ENCODE measurements around the gene CCDC170.
A peak's percentile ranks its signal among the peaks of the same experiment; 100 is the strongest.
"Not testable (repeated sequence)": the region's sequence is repeated elsewhere in the genome, so short reads cannot be mapped to it uniquely, and the experiment has no call there.

CCDC170 gene, protein sequence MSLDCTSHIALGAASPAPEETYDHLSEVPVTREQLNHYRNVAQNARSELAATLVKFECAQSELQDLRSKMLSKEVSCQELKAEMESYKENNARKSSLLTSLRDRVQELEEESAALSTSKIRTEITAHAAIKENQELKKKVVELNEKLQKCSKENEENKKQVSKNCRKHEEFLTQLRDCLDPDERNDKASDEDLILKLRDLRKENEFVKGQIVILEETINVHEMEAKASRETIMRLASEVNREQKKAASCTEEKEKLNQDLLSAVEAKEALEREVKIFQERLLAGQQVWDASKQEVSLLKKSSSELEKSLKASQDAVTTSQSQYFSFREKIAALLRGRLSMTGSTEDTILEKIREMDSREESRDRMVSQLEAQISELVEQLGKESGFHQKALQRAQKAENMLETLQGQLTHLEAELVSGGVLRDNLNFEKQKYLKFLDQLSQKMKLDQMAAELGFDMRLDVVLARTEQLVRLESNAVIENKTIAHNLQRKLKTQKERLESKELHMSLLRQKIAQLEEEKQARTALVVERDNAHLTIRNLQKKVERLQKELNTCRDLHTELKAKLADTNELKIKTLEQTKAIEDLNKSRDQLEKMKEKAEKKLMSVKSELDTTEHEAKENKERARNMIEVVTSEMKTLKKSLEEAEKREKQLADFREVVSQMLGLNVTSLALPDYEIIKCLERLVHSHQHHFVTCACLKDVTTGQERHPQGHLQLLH

DNA sequence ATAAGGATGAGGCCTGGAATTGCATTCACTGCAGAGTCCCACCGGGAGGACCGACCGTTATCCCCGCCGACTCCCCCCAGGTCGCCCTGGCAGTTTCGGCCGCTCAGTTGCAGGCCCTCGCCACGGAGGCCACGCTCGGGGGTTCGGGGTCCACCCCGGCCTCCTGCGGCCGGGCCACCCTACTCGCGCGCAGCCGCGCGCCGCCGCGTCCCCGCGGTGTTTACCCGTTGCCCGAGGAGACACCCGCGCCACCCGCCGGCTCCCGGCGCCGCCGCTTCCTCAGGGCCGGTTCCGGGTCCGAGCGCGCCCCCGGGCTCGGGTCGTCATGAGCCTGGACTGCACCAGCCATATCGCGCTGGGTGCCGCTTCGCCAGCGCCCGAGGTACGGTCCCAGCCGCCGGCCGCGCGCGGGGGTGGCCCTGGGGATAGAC lies at the start of gene CCDC170:
Gene CCDC170, plus strand, starts transcription at position 214 of the 431 bp plus-strand sequence. Its CDS starts 112 bp downstream, at position 326.
- no peak for DNase-seq (ENCODE audit: low spot score)

DNA sequence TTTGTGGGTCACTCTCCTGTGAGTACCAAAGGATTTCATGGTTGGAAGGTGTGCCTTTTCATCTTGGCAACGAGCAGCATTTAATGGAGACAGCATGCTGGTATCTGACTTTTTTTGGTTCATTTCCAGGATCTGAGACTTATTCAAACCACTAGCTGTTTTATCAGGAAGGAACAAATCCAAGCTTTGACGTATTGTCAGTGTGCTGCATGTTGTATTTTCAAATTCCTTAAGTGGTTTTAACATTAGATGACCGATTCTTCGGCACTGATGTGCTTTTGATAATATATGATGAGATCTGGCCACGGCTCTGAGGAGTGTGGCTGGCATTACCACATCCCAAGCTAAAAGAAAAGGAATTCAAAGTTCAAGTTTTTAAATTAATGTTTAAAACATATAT lies 48.3 kb upstream of the CCDC170 start:
- DNase-seq (ENCODE audit: low spot score) = no peak

DNA sequence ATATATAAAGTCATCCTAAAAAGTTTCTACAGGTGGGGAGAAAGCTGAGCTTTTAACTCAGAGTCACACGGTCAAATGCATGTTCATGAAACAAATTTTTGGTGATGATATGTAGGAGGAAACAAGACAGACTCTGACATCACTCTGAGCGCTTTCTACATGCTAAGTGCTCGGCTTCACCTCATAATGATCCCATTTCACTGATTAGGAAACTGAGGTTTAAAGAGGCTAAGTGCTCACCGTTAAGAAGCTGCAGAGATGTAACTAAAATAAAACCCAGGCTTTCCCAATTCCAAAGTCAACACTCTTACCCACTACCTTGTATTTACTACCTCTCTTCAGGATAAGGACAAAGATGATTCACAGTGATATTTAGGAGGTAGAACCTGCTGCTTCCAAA lies 46.6 kb upstream of the CCDC170 start:
- DNase-seq (ENCODE audit: low spot score) = no peak

DNA sequence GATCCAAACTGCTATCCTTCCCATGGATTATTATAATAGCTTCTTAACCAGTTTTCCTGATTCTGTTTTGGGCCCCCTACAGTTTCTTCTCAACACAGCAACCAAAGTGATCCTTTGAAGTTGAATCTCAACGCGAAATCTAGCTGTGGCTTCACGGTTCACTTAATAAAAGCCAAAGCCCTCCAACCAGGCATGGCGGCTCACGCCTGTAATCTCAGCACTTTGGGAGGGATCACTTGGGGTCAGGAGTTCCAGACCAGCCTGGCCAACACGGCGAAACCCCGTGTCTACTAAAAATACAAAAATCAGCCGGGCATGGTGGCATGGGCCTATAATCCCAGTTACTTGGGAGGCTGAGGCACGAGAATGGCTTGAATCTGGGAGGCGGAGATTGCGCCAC lies 45.2 kb upstream of the CCDC170 start:
- DNase-seq (ENCODE audit: low spot score) = no peak

DNA sequence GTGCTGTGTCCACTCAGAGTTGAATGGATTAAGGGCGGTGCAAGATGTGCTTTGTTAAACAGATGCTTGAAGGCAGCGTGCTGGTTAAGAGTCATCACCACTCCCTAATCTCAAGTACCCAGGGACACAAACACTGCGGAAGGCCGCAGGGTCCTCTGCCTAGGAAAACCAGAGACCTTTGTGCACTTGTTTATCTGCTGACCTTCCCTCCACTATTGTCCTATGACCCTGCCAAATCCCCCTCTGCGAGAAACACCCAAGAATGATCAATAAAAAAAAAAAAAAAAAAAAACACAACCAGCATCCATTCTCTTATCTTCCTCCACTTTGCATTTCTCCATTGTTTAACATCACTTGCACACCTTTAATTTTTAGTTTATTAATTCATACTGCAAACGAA lies 42.9 kb upstream of the CCDC170 start:
- DNase-seq (ENCODE audit: low spot score) = not testable (repeated sequence)

DNA sequence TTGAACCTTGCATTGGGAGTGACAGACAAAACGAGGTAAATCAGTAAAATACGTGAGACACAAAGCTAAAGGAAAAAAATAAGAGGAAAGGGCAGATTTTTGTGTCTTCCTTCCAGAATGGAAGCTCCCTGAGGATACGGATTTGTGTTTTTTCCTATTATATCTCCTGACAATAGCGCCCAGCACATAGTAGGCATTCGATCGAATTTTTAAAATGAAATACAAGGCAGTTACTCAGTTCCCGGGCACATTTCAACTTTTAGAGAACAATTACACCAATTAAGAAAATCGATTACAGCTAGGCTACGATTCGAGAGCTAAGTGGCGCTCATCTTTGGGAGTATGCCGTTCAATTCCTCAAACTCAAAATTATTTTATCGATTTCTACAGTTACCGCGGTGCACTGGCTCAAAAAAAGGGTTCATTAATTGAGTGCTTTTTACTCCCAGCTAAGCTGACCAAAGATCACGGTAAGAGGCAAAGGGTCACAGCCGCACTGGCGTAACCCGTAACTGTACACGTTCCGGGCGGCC lies 42.3 kb upstream of the CCDC170 start:
- no peak for DNase-seq (ENCODE audit: low spot score)

DNA sequence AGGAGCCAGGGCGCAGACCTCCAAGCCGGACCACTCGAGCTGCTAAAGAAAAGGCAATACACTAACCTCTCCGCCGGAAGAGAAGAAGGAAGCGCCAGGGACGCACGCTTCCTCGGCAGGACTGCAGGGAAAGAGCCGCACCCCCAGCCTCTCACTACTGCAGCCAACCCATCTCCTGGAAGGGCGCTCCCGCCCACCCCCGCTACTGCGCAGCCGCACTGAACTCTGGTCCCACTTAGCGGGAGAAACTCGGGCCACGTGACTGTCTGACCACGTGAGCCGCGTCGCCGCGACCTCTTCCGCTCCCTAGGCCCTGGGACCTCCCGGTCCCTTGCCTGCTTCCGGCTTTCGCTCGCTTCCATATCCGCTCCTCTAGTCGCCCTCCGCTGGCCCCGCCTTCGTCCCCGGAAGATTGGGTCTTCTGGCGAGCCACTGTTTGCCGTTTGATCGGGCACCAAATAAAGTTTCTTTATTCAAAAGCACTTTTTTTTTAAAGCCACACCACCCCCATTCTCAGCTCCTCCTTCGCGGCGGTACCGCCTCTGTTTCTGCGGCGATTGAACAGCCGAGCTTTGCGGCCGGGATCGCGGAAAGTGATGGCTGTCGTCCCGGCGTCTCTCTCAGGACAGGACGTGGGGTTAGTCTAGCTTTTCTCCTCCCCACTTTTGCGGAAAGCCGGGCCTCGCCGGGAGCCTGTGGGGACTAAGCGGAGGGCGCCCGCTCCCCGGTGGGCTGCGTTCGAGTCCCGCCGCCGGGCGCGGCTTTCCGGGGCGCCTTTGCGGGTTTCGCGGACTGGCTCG lies 41.7 kb upstream of the CCDC170 start, which contains the start of gene RMND1:
Gene RMND1, minus strand, starts transcription at position 177 of the 800 bp plus-strand sequence. CDS start 6,315 bp downstream, outside the sequence.
- DNase-seq (ENCODE audit: low spot score) = peak; percentile 99

DNA sequence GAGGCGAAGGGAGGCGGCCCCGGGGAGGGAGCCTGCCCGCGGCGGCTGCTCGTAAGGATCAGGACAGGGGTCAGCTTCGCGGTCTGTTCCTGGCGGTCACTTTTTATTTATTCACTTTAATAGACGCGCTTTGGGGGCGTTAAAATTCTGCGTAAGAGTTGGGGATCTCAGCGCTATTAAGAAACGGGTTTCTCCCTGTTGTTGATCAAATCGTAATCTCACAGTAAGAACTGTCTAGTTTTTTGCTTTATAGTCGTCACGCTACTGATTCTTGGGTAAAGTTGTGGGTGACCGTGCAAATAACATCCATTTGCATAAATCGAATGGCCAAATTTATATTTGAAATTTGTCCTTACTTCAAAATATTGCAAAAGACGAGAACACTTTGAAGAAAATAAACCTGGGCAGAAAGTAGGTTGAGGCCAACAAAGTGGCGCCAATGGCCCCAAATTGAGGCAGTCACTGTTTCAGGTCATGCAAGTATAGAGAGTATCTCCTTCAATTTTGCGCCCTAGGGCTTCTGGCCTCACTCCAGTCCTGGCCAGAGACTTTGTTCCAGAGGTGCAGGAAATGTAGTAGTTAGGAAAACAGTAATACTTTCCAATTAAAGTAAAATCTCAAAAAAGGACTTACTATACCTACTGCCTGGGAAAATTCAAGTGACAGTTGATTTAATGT lies 40.9 kb upstream of the CCDC170 start:
- no peak for DNase-seq (ENCODE audit: low spot score)

DNA sequence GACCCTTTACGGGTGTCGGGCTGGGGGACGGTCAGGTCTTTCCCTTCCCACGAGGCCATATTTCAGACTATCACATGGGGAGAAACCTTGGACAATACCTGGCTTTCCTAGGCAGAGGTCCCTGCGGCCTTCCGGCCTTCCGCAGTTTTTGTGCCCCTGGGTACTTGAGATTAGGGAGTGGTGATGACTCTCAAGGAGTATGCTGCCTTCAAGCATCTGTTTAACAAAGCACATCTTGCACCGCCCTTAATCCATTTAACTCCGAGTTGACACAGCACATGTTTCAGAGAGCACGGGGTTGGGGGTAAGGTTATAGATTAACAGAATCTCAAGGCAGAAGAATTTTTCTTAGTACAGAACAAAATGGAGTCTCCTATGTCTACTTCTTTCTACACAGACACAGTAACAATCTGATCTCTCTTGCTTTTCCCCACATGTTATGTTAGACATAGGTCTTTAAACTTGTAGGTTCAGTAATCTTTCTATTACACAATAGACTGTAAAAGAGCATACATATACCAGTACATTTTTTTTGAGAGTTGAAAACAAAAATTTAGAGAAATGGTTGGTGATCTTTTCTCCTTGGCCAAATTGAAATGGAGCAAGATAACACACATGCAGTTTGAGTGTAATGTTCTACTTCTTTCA lies 37.9 kb upstream of the CCDC170 start:
- DNase-seq (ENCODE audit: low spot score) = not testable (repeated sequence)

DNA sequence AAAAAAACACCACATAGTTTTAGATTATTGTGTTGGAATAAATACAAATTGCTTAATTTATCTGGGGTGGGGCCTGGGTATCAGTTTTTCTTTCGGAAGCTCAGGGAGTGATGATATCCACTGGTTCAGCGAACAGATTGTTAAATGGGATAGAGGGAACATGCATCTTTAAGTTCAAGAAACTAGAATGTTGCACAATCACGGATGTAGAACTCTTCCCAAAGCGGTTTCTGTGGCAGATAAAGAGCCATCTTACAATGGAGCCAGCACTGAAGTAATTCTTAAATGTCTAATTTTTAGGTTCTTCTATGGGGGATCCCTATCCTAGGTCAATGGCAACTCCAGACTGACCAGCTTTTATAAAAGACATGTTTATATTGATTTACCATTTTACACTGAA lies 32.1 kb upstream of the CCDC170 start:
- DNase-seq (ENCODE audit: low spot score) = no peak

DNA sequence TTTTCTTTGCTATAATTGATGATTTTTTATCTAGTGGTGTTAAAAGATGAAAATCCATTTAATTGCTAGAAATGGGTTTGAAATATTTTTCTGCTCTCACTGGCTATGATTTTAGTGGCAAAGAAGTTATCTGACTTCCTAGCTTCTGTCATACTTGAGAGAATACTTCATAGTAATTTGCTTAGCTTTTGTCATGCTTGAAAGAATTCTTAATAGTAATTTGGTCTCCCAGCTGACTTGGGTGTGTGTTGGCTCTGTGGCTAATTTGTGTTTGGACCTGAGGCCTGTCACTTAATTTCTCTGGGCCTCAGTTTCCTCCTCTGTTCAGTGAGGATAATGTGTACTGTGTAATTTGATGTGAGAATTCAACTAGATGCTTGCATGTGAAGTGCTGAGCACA lies 29.1 kb upstream of the CCDC170 start:
- DNase-seq (ENCODE audit: low spot score) = no peak

DNA sequence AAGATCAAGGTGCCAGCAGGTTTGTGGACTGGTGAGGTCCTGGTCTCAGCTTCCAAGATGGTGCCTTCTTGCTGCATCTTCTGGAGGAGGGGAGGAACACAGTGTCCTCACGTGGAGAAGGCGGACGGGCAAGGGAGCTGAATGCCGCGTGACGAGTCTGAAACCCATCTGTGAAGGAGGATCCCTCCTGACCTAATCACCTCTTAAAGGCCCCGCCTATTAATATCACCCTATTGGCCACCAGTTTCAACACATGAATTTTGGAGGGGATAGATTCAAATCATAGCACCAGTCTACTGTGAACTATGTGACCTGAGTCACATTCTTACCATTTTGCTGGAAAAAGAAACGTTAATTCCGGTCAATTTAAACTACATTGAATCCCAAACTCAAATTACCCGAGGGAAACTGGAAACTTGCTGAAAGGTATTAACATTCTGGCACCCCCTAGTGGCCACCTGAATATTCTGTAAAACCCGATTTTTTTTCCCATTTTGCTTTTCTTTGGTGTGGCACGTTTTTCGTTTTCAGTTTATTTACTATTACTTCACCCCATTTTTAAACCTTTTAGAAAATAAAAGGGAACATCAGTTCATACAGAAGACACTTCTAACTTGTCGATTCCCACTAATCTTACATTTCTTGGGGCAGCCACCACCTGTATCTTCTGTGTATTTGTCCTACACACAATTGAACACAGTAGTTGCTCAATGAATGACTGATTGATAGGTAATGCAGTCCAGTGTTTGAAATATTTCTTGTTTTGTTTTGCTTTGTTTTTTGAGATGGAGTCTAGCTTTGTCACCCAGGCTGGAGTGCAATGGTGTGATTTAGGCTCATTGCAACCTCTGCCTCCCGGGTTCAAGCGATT lies 17.9 kb upstream of the CCDC170 start:
- peak; percentile 57 for DNase-seq (ENCODE audit: low spot score)

DNA sequence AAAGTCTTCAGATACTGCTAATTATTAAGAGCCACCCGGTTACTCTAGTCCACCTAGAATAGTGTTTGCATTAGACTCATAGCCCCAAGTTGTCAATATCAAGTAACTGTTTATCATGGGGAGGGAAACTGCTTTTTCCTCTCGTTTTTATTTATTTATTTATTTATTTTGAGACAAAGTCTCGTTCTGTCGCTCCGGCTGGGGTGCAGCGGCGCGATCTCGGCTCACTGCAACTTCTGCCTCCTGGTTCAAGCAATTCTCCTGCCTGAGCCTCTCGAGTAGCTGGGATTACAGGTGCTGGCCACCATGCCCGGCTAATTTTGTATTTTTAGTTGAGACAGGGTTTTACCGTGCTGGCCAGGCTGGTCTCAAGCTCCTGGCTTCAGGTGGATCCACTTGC lies 16.1 kb upstream of the CCDC170 start:
- DNase-seq (ENCODE audit: low spot score) = no peak

DNA sequence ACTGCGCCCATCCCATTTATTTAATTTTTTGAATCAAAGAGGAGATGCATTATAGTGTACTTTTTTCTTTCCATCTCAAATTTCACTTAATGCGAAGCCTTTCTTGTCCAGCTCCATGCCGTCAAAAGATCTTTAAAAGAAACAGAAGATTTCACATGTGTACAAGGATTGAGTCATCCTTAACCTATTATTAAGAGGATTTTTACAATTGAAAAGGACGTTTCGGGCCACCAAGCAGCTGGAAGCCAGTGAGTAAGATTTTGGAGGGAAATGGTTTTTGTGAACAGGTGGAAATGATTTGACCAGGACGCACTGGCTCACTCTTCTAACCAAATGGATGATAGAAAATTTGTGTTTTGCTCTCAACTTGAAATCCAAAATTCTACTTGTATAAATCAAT lies 15.1 kb upstream of the CCDC170 start:
- DNase-seq (ENCODE audit: low spot score) = no peak

DNA sequence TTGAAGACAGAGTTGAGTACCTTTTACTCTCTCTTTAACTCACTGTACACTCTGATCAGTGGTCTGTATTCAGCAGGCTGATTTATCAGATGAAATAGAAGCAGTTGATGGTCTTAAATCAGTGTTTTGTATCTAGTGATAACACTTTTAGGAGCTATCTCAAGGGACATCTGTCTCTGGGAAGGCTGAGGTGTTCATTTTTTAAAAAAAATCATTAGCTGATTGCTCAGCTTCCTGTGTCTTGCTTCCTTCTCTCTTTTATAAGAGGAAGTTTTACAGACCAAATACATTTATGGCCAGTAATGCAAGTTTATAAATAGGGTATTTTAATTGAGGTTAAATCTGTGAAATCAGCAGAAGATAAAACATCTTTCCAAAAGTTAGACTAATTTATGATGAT lies 12.0 kb upstream of the CCDC170 start:
- DNase-seq (ENCODE audit: low spot score) = no peak

DNA sequence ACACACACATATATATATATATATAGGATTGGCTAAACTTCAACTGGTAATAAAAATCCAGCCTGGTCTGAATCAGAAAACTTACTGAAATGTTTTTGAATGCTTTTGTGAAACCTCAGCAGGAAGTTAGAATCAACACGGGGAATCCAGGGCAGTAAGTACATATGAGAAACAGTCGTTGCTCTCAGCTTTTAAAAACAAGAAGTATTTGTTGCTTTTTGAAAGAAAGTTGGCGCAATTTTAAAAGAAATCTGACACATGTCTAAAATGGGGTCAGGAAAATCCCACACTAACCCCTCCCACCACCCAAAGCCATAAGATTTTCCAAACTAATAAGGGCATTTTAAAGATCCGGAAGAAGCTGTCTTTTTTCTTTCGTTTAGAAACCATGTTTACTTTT lies 11.5 kb upstream of the CCDC170 start:
- peak; percentile 30 for DNase-seq (ENCODE audit: low spot score)

DNA sequence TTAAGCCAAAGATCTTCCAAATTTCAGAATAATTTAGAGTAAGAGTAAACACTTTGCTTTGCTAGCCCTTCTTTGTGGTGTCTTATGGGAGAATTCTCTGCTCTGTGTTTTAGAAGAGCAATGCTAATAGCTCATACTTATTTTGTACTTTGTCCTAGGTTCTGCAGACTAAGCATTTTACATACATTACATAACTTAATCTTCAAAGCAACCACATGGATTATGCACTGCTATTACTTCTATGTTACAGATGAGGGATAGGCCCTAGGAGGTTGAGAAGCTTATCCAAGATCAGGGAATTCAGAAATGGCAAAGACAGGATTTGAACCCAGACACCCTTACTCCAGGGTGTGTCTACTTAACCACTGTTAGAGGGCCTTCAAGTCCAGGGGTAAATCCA lies 9.8 kb upstream of the CCDC170 start:
- no peak for DNase-seq (ENCODE audit: low spot score)

DNA sequence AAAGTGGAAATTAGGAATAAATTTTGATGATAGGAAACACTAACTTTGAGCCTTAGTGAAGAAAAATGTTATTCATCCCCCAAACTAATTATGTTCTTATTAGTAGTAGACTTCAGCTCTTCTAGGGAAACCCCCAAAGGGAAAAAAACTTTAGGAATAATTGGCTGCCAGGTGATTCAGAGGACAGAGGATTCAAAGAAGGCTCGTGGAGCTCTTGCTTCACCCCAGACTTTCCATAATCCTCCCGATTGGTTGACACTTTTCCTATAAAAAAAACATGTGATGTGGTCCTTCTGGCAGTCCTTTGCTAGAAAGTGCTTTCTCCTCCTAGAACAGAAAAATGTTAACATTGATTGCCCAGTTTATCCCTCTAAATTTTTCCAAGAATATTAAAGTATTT lies 5.6 kb upstream of the CCDC170 start:
- no peak for DNase-seq (ENCODE audit: low spot score)

DNA sequence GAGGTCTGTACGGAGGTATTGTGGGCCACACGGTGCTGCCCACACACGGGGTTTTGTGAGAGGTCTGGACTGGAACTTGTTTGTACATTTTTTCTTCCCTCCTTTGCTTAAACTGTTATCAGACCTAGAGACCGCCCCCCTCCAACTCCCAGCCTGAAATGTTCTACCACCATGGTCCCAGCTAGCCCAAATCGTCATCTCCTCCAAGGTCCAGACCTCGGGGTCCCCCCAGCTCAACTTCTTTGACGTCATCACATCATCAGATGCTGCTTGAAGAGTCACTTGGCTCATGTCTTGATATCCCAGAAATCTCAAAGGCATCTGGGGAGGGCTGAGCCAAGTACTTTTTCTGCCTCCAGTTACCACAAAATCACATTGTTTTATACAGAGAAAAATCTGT lies 2.8 kb upstream of the CCDC170 start:
- DNase-seq (ENCODE audit: low spot score) = no peak

DNA sequence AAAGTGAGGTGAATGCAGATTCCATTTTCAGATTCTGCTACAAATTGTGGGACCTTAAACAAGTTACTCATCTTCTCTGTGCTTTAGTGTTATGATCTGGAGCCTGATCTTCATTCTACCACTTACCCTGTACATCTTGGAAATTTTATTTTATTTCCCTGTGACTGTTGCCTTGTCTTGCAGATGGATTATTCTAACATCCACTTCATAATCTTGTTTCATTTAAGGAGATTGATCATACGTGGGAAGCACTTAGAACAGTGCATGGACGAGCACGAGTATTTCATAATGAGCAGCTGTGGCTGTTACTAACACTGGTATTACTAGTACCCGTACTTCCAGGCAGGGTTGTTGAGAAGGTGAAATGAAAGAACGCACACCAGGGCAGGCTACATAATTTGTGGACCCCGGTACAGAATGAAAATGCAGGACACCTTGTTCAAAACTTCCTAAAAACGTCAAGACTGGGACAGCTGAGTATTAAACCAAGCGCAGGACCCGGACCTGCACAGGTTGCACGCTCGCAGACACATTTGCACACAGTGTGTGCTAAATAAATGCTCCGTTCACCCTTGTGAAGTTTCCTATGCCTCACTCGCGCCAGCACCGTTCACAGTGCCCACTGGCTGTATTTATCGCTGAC lies 535 bp upstream of the CCDC170 start:
- no peak for DNase-seq (ENCODE audit: low spot score)

Measured in CD4-positive, alpha-beta T cell treated with Interleukin-15 for 4 hours (primary cell).